Thyroid gland (tissue), 4 donors: ENCODE data around the gene MYO15A. TPM values are rescaled to one million over a fixed set of nuclear protein-coding genes. Genes with fewer than 3 reads are reported as not detected.

Experiments used
- DNase-seq, 2 donors: peaks; one replicate each; pipeline ENCODE4 v3.0.0-alpha.2; 2019
- H3K27ac ChIP-seq, 3 donors: fragments of 200-600 bp; sonication (generic); 1 replicate in 2 of 3; 2 replicates in 1 of 3; pipeline ENCODE4 v1.5.1; 2016 to 2019; ENCODE audit warnings: mild to moderate bottlenecking in 1 of 3, moderate library complexity in 1 of 3
- H3K27me3 ChIP-seq: fragments of 200-600 bp; sonication (generic); one replicate; pipeline ENCODE4 v1.5.1; 2019
- H3K36me3 ChIP-seq, 2 donors: fragments of 200-600 bp; sonication (generic); one replicate each; pipeline ENCODE4 v1.5.1; 2016 to 2019
- H3K4me1 ChIP-seq, 2 donors: fragments of 200-600 bp; sonication (generic); one replicate each; pipeline ENCODE4 v1.5.1; 2017 to 2019
- H3K4me3 ChIP-seq, 3 donors: fragments of 200-600 bp; sonication (generic); replicated peaks in 1 of 3; 1 replicate in 2 of 3; 2 replicates in 1 of 3; pipeline ENCODE4 v1.5.1; 2016; ENCODE audit warnings: mild to moderate bottlenecking in 1 of 3
- H3K9me3 ChIP-seq: fragments of 200-600 bp; sonication (generic); one replicate; pipeline ENCODE4 v1.5.1; 2017
- CTCF ChIP-seq, 6 experiments: fragments of 200-600 bp in 3 of 6; fragments of 450-650 bp in 3 of 6; sonication (generic) in 3 of 6; IDR thresholded peaks; one replicate each; pipeline ENCODE4 v1.5.1; 2016 to 2019; ENCODE audit warnings: antibody characterized with exemption in 6 of 6, mild to moderate bottlenecking in 2 of 6, inconsistent platforms in 1 of 6, moderate library complexity in 1 of 6
- POLR2A ChIP-seq, 2 donors: fragments of 450-650 bp; IDR thresholded peaks; one replicate each; pipeline ENCODE4 v1.6.1; 2017; ENCODE audit warnings: antibody characterized with exemption in 2 of 2, mild to moderate bottlenecking in 2 of 2, moderate library complexity in 1 of 2
- WGBS, 2 donors: methylation state at CpG; one replicate each; pipeline ENCODE4 v1.1.5; 2017; 5-methylcytosine and 5-hydroxymethylcytosine counted together
- intact Hi-C: fragments of 100-400 bp; cut with DNase I; formaldehyde crosslinking; loops from one replicate; pipeline ENCODE4 v1.15.1; 2023
- total RNA-seq, 4 donors: library from RNA; depleted of rRNA; stranded (reverse); fragments of >200 nt; gene quantifications; one replicate each; pipeline ENCODE4 v1.2.3, GENCODE V29; 2016

Gene MYO15A
- total RNA-seq, 4 donors from 2014 or later, result 1.3 to 3.6 (median 1.7) TPM

- Histone ChIP-seq H3K9me3 (no peaks in the 10 kb centered on the region), H3K4me3 (no peak overlapping the region), H3K4me1 (no peaks in the 10 kb centered on the region), H3K27me3 (no peaks in the 10 kb centered on the region), H3K36me3 (no peaks in the 10 kb centered on the region), H3K27ac (no peak overlapping the region)
- intact Hi-C loops, result loop anchor here (10.0 kb wide), 1 partner anchor 72 kb away; no protein-coding TSS in a partner anchor
- TF ChIP-seq CTCF (IDR thresholded peaks at IDR 0.05), result no peak
- TF ChIP-seq POLR2A (IDR thresholded peaks at IDR 0.05), result no peak
- 88 to 93% methylated on average over 3 of the region's 3 CpGs for WGBS, 2 donors
- no peak for DNase-seq
Observed at GRCh38 chr17:18142417-18142816, 33.9 kb downstream of the MYO15A start.

GRCh38 chr17:18143044-18143936, 34.7 kb downstream of the MYO15A start:
- intact Hi-C loops, result loop anchor here (10.0 kb wide), 1 partner anchor 72 kb away; no protein-coding TSS in a partner anchor
- WGBS, 2 donors, result 38 to 56% methylated on average over 15 to 16 of the region's 18 CpGs
- TF ChIP-seq CTCF (IDR thresholded peaks at IDR 0.05), result no peak
- TF ChIP-seq POLR2A (IDR thresholded peaks at IDR 0.05), result no peak
- H3K9me3 ChIP-seq, result no peaks in the 10 kb centered on the region
- no peaks in the 10 kb centered on the region for H3K4me1 ChIP-seq
- H3K4me3 ChIP-seq, result no peak overlapping the region
- DNase-seq, result no peak
- H3K27me3 ChIP-seq, result no peaks in the 10 kb centered on the region
- no peaks in the 10 kb centered on the region for H3K36me3 ChIP-seq
- H3K27ac ChIP-seq, result no peak overlapping the region

GRCh38 chr17:18144261-18144660, 35.7 kb downstream of the MYO15A start:
- no peaks in the 10 kb centered on the region for H3K4me1 ChIP-seq
- no peak for TF ChIP-seq POLR2A (IDR thresholded peaks at IDR 0.05)
- no peak for TF ChIP-seq CTCF (IDR thresholded peaks at IDR 0.05)
- intact Hi-C loops, result loop anchor here (10.0 kb wide), 1 partner anchor 71 kb away; no protein-coding TSS in a partner anchor
- H3K27me3 ChIP-seq, result no peaks in the 10 kb centered on the region
- no peak overlapping the region for H3K4me3 ChIP-seq
- no peaks in the 10 kb centered on the region for H3K36me3 ChIP-seq
- H3K9me3 ChIP-seq, result no peaks in the 10 kb centered on the region
- no peak overlapping the region for H3K27ac ChIP-seq
- no peak for DNase-seq
- WGBS, 2 donors, result 75 to 87% methylated on average over 4 of the region's 4 CpGs

GRCh38 chr17:18144855-18145254, 36.3 kb downstream of the MYO15A start:
- Histone ChIP-seq H3K27me3 (no peaks in the 10 kb centered on the region), H3K4me3 (no peak overlapping the region), H3K9me3 (no peaks in the 10 kb centered on the region), H3K4me1 (no peaks in the 10 kb centered on the region), H3K36me3 (no peaks in the 10 kb centered on the region), H3K27ac (no peak overlapping the region)
- intact Hi-C loops, result loop anchor here (10.0 kb wide), 1 partner anchor 70 kb away; no protein-coding TSS in a partner anchor
- 78 to 86% methylated on average over 1 of the region's 1 CpG for WGBS, 2 donors
- no peak for DNase-seq
- no peak for TF ChIP-seq POLR2A (IDR thresholded peaks at IDR 0.05)
- TF ChIP-seq CTCF (IDR thresholded peaks at IDR 0.05), result no peak

- no peak for DNase-seq
- intact Hi-C loops, result loop anchor here (10.0 kb wide), 1 partner anchor 69 kb away; no protein-coding TSS in a partner anchor
- H3K36me3 ChIP-seq, result no peaks in the 10 kb centered on the region
- H3K27me3 ChIP-seq, result no peaks in the 10 kb centered on the region
- H3K4me3 ChIP-seq, result no peak overlapping the region
- 70 to 76% methylated on average over 11 to 13 of the region's 13 CpGs for WGBS, 2 donors
- H3K4me1 ChIP-seq, result no peaks in the 10 kb centered on the region
- no peaks in the 10 kb centered on the region for H3K9me3 ChIP-seq
- TF ChIP-seq POLR2A (IDR thresholded peaks at IDR 0.05) (no peak), CTCF (IDR thresholded peaks at IDR 0.05) (no peak)
- H3K27ac ChIP-seq, result no peak overlapping the region
Observed at GRCh38 chr17:18145811-18146210, 37.3 kb downstream of the MYO15A start.
